IMR-90 (cell line): ENCODE results near the gene COG3. TPM values are rescaled to one million over a fixed set of nuclear protein-coding genes. Genes with fewer than 3 reads are reported as not detected.

Experiments
- ATAC-seq: fragments of 200-7000 bp; cut with Tn5 transposase; 2 replicates; pipeline ENCODE4 v1.9.1; 2020; ENCODE audit warnings: low read depth, mild to moderate bottlenecking, moderate library complexity
- BruUV-seq: library from RNA; stranded (reverse); fragments of 400-500 nt; replicated peaks from 2 replicates; lab custom pipeline; 2021; lab: Mats Ljungman, UMichigan
- CTCF ChIA-PET: fragments of 300-600 bp; formaldehyde crosslinking; extraction: SDS; loops from one replicate; lab custom pipeline; 2021; ENCODE audit warnings: antibody characterized with exemption; lab: Yijun Ruan, JAX
- POLR2A ChIA-PET: fragments of 300-600 bp; sonication (Branson Sonifier 250); formaldehyde crosslinking; loops from one replicate; lab custom pipeline; 2022; ENCODE audit warnings: antibody characterized with exemption; ENCODE audit not compliant: unreplicated experiment; lab: Charles Lee
- DNase-seq: peaks from one replicate; pipeline ENCODE4 v3.0.0; 2013
- H2AFZ ChIP-seq: replicated peaks from 2 replicates; pipeline ENCODE3; 2013; ENCODE audit warnings: low read length, mild to moderate bottlenecking; ENCODE audit not compliant: poor library complexity
- H2AK5ac ChIP-seq: 2 replicates; pipeline ENCODE4 v1.6.1; 2013; ENCODE audit warnings: low read depth, low read length, inconsistent platforms
- H2AK9ac ChIP-seq: replicated peaks from 2 replicates; pipeline ENCODE3; 2013; ENCODE audit warnings: mild to moderate bottlenecking, low read depth, low read length, moderate library complexity; ENCODE audit not compliant: poor library complexity
- H2BK120ac ChIP-seq: 2 replicates; pipeline ENCODE4 v1.6.1; 2013; ENCODE audit warnings: low read depth, low read length, inconsistent platforms
- H2BK15ac ChIP-seq: 3 replicates; pipeline ENCODE4 v1.6.1; 2013; ENCODE audit warnings: low read depth, low read length, inconsistent platforms
- H2BK20ac ChIP-seq: 2 replicates; pipeline ENCODE4 v1.6.1; 2013; ENCODE audit warnings: low read depth, mild to moderate bottlenecking, inconsistent platforms, low read length, moderate library complexity
- H2BK5ac ChIP-seq: 2 replicates; pipeline ENCODE4 v1.6.1; 2013; ENCODE audit warnings: mild to moderate bottlenecking, low read depth, low read length, inconsistent platforms; ENCODE audit not compliant: poor library complexity, severe bottlenecking
- H3K14ac ChIP-seq: replicated peaks from 2 replicates; pipeline ENCODE4 v1.6.1; 2013; ENCODE audit warnings: low read depth, low read length, inconsistent platforms
- H3K18ac ChIP-seq: 2 replicates; pipeline ENCODE4 v1.6.1; 2013; ENCODE audit warnings: low read depth, low read length, control low read depth
- H3K23ac ChIP-seq: 2 replicates; pipeline ENCODE4 v1.6.1; 2013; ENCODE audit warnings: low read depth, low read length, inconsistent platforms
- H3K27ac ChIP-seq: 2 replicates; pipeline ENCODE4 v1.5.1; 2013; ENCODE audit warnings: mild to moderate bottlenecking, control low read depth, low read length; ENCODE audit not compliant: insufficient read depth
- H3K27me3 ChIP-seq: 2 replicates; pipeline ENCODE4 v1.6.1; 2013; ENCODE audit warnings: low read length; ENCODE audit not compliant: control insufficient read depth, insufficient read depth
- H3K36me3 ChIP-seq: 2 replicates; pipeline ENCODE4 v1.6.1; 2013; ENCODE audit warnings: low read length, mixed read lengths; ENCODE audit not compliant: control insufficient read depth, insufficient read depth
- H3K4ac ChIP-seq: 2 replicates; pipeline ENCODE4 v1.6.1; 2013; ENCODE audit warnings: low read depth, low read length, inconsistent platforms
- H3K4me1 ChIP-seq: 2 replicates; pipeline ENCODE4 v1.6.1; 2013; ENCODE audit warnings: low read length, mixed read lengths; ENCODE audit not compliant: control insufficient read depth, insufficient read depth
- H3K4me2 ChIP-seq: 2 replicates; pipeline ENCODE4 v1.6.1; 2013; ENCODE audit warnings: low read depth, mild to moderate bottlenecking, control low read depth, low read length, moderate library complexity
- H3K4me3 ChIP-seq: 2 replicates; pipeline ENCODE4 v1.5.1; 2013; ENCODE audit warnings: low read depth, mild to moderate bottlenecking, control low read depth, low read length, moderate library complexity; ENCODE audit not compliant: insufficient read depth
- H3K56ac ChIP-seq: 2 replicates; pipeline ENCODE4 v1.6.1; 2013; ENCODE audit warnings: low read length, inconsistent platforms; ENCODE audit not compliant: insufficient read depth; ENCODE audit errors: extremely low read depth
- H3K79me1 ChIP-seq, 2 experiments: 2 replicates each; pipeline ENCODE4 v1.6.1; 2013; ENCODE audit warnings: low read length in 2 of 2, inconsistent platforms in 1 of 2, low read depth in 1 of 2
- H3K9ac ChIP-seq: 2 replicates; pipeline ENCODE4 v1.6.1; 2013; ENCODE audit warnings: low read depth, low read length, control low read depth
- H3K9me1 ChIP-seq: 2 replicates; pipeline ENCODE4 v1.6.1; 2013; ENCODE audit warnings: low read length, inconsistent platforms; ENCODE audit not compliant: insufficient read depth
- H3K9me3 ChIP-seq: 2 replicates; pipeline ENCODE4 v1.6.1; 2013; ENCODE audit warnings: low read length; ENCODE audit not compliant: control insufficient read depth, insufficient read depth
- H4K20me1 ChIP-seq: 2 replicates; pipeline ENCODE4 v1.6.1; 2013; ENCODE audit warnings: low read length, inconsistent platforms; ENCODE audit not compliant: insufficient read depth
- H4K5ac ChIP-seq: 2 replicates; pipeline ENCODE4 v1.6.1; 2013; ENCODE audit warnings: mild to moderate bottlenecking, low read depth, low read length, control low read depth
- H4K8ac ChIP-seq, 2 experiments: 2 replicates each; pipeline ENCODE4 v1.6.1; 2013; ENCODE audit warnings: low read depth in 2 of 2, low read length in 2 of 2, control low read depth in 1 of 2, inconsistent platforms in 1 of 2
- H4K91ac ChIP-seq: 2 replicates; pipeline ENCODE4 v1.6.1; 2013; ENCODE audit warnings: low read depth, low read length, inconsistent platforms; ENCODE audit not compliant: insufficient read depth
- POLR2A ChIP-seq: IDR thresholded peaks from 2 replicates; pipeline ENCODE4 v1.6.1; 2012; ENCODE audit warnings: mild to moderate bottlenecking, low read depth, low read length
- RAD21 ChIP-seq: IDR thresholded peaks from 2 replicates; pipeline ENCODE4 v1.6.1; 2012; ENCODE audit warnings: low read length, improper control_type of control experiment
- WGBS, 2 experiments: methylation state at CpG; one replicate each; pipeline versions ENCODE4 v1.1.5 to v1.1.7; 2013; ENCODE audit warnings: missing lambda C conversion rate in 2 of 2; ENCODE audit not compliant: insufficient read length in 1 of 2; ENCODE audit errors: extremely low coverage in 2 of 2; 5-methylcytosine and 5-hydroxymethylcytosine counted together
- dilution Hi-C: fragments of 300-500 bp; cut with HindIII; formaldehyde crosslinking; loops from one replicate; pipeline ENCODE4 v1.14.3; 2018; ENCODE audit warnings: low sequenced_read_pairs; ENCODE audit not compliant: unreplicated experiment
- in situ Hi-C: fragments of 300-500 bp; cut with MboI; formaldehyde crosslinking; loops from 3 replicates; pipeline ENCODE4 v1.14.3; 2019; ENCODE audit warnings: low sequenced_read_pairs, inconsistent platforms, mixed read lengths
- intact Hi-C: fragments of 100-400 bp; cut with micrococcal nuclease; formaldehyde crosslinking; loops from 2 replicates; pipeline ENCODE4 v1.10.0; 2022
- polyA plus RNA-seq, 3 experiments: library from polyadenylated mRNA; depleted of rRNA; stranded (reverse); fragments of >200 nt; gene quantifications; 2 replicates each; pipeline ENCODE4 v1.2.3, GENCODE V29; 2012; ENCODE audit warnings: low replicate concordance in 1 of 3
- total RNA-seq: library from RNA; depleted of rRNA; stranded (reverse); fragments of >200 nt; gene quantifications from 2 replicates; pipeline ENCODE4 v1.2.3, GENCODE V29; 2012

COG3 gene
- total and polyA plus RNA-seq, 2 of the 4 experiments (the other 2 are of a cell fraction), result 21.7 to 31.9 TPM

DNA sequence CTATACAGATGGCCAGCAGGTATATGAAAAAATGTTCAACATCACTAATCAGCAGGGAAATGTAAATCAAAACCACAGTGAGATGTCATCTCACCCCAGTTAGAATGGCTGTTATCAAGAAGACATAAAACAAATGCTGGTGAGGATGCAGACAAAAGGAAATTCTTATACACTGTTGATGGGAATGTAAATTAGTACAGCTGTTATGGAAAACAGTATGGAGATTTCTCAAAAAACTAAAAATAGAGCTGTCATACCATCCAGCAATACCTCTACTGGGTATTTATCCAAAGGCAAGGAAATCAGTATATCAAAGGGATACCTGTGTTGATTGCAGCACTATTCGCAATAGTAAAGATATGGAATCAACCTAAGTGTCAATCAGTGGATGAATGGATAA, 22.9 kb downstream of the COG3 start:
- Histone ChIP-seq H3K36me3 (peaks cover 18% of the 10 kb centered on the region), H3K4me2 (no peak overlapping the region), H3K23ac (no peak overlapping the region), H3K4ac (no peak overlapping the region), H3K4me3 (no peak overlapping the region), H2BK120ac (no peak overlapping the region), H3K14ac (no peak overlapping the region), H2BK15ac (no peak overlapping the region), H3K9ac (no peak overlapping the region), H3K27ac (no peak overlapping the region), H2AK9ac (no peak overlapping the region), H3K18ac (no peak overlapping the region), H3K56ac (no peak overlapping the region), H3K79me1 (peaks cover 5 to 18% of the 10 kb centered on the region in 2 experiments), H2BK20ac (no peak overlapping the region), H3K9me3 (no peaks in the 10 kb centered on the region), H3K27me3 (no peaks in the 10 kb centered on the region), H2AFZ (no peak overlapping the region), H3K9me1 (peaks cover 5% of the 10 kb centered on the region), H4K5ac (no peak overlapping the region), H4K91ac (no peak overlapping the region), H4K20me1 (no peaks in the 10 kb centered on the region; the same call in 1 of the 2 replicates), H4K8ac (no peak overlapping the region), H3K4me1 (peaks cover 2% of the 10 kb centered on the region; the same call in 1 of the 2 replicates), H2AK5ac (no peak overlapping the region), H2BK5ac (no peak overlapping the region)
- TF ChIP-seq RAD21 (no peak), POLR2A (no peak)
- no CpG with 5 or more reads among the region's 1 CpG for whole genome bisulfite sequencing, 2 experiments
- ChIA-PET POLR2A (no interaction called here), CTCF (interaction anchor here (0.6 kb wide), 1 partner anchor 279 kb away, joined by 3 read pairs; no protein-coding TSS in a partner anchor)
- no peak for DNase-seq
- in situ Hi-C loops (no loop called here), dilution Hi-C loops (no loop called here), intact Hi-C loops (no loop called here)
- BruUV-seq, result no TSS peak
- ATAC-seq, result no peak
